ENCODE data around the gene CAP1. TPM values are rescaled to one million over a fixed set of nuclear protein-coding genes. Genes with fewer than 3 reads are reported as not detected.
A peak's percentile ranks its signal among the peaks of the same experiment; 100 is the strongest.

CAP1 gene
- total and polyA plus RNA-seq, 2 of the 13 experiments (the other 11 are each of a cell fraction or from before 2014, with no cell fraction given): 174 to 195 TPM

DNA sequence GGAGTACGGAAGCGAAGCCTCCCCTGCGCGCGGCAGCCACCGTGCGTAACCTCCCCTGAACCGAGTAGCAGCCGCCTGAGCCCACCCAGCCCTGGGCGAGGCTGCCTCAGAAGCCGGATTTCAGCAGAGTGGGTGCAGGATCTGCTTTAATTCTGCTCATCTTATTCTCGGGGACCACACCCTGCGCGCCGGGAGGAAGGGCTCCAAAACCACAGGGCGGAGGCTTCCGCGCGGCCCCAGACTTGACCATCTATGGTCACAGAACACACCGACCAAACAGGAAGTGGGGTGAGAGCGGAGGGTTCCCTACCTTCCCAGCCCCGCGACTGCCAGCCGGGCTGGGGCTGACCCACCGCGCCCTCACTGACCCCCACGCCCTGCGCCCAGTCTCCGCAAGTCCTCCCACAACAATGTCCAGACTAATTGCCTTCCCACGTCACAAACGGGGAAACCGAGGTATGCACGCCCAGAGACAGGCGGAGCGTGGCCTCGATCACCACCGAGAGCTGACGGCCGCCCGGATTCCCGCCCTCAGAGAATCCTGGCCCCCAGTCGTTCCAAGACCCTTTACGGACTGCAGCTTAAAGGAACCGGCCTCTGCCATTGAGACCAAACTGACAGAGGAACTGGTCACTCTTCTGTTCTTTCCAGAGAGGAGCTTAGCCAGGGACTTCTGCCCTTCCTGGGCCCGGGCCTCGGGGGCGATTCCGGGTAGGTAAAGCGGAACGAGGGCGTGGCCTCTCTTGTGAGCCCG lies 595 bp upstream of the CAP1 start (continued):
- peak; percentile 56; the same call in 1 of the 2 replicates for TF ChIP-seq ZNF598 (CRISPR knock-in tag; IDR thresholded peaks at IDR 0.05; ENCODE audit: borderline replicate concordance)
- TF ChIP-seq ZNF230 (CRISPR knock-in tag; IDR thresholded peaks at IDR 0.05): no peak; the same call in 1 of the 2 replicates
- TF ChIP-seq, protein P1, sequence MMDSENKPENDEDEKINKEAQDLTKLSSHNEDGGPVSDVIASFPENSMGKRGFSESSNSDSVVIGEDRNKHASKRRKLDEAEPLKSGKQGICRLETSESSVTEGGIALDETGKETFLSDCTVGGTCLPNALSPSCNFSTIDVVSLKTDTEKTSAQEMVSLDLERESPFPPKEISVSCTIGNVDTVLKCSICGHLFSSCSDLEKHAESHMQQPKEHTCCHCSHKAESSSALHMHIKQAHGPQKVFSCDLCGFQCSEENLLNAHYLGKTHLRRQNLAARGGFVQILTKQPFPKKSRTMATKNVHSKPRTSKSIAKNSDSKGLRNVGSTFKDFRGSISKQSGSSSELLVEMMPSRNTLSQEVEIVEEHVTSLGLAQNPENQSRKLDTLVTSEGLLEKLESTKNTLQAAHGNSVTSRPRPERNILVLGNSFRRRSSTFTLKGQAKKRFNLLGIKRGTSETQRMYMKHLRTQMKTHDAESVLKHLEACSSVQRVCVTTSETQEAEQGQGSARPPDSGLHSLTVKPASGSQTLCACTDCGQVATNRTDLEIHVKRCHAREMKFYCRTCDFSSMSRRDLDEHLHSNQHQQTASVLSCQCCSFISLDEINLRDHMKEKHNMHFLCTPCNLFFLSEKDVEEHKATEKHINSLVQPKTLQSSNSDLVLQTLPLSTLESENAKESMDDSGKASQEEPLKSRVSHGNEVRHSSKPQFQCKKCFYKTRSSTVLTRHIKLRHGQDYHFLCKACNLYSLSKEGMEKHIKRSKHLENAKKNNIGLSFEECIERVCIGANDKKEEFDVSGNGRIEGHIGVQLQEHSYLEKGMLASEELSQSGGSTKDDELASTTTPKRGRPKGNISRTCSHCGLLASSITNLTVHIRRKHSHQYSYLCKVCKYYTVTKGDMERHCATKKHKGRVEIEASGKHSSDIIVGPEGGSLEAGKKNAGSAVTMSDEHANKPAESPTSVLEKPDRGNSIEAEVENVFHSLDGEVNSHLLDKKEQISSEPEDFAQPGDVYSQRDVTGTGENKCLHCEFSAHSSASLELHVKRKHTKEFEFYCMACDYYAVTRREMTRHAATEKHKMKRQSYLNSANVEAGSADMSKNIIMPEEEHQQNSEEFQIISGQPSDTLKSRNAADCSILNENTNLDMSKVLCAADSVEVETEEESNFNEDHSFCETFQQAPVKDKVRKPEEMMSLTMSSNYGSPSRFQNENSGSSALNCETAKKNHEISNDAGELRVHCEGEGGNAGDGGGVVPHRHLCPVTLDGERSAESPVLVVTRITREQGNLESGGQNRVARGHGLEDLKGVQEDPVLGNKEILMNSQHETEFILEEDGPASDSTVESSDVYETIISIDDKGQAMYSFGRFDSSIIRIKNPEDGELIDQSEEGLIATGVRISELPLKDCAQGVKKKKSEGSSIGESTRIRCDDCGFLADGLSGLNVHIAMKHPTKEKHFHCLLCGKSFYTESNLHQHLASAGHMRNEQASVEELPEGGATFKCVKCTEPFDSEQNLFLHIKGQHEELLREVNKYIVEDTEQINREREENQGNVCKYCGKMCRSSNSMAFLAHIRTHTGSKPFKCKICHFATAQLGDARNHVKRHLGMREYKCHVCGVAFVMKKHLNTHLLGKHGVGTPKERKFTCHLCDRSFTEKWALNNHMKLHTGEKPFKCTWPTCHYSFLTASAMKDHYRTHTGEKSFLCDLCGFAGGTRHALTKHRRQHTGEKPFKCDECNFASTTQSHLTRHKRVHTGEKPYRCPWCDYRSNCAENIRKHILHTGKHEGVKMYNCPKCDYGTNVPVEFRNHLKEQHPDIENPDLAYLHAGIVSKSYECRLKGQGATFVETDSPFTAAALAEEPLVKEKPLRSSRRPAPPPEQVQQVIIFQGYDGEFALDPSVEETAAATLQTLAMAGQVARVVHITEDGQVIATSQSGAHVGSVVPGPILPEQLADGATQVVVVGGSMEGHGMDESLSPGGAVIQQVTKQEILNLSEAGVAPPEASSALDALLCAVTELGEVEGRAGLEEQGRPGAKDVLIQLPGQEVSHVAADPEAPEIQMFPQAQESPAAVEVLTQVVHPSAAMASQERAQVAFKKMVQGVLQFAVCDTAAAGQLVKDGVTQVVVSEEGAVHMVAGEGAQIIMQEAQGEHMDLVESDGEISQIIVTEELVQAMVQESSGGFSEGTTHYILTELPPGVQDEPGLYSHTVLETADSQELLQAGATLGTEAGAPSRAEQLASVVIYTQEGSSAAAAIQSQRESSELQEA (CRISPR knock-in tag; IDR thresholded peaks at IDR 0.05; ENCODE audit: not compliant biosample characterization): no peak
- TF ChIP-seq ELF4 (CRISPR knock-in tag; IDR thresholded peaks at IDR 0.05; ENCODE audit: borderline replicate concordance): peak; percentile 57; the same call in 1 of the 2 replicates
- TF ChIP-seq, protein P2, sequence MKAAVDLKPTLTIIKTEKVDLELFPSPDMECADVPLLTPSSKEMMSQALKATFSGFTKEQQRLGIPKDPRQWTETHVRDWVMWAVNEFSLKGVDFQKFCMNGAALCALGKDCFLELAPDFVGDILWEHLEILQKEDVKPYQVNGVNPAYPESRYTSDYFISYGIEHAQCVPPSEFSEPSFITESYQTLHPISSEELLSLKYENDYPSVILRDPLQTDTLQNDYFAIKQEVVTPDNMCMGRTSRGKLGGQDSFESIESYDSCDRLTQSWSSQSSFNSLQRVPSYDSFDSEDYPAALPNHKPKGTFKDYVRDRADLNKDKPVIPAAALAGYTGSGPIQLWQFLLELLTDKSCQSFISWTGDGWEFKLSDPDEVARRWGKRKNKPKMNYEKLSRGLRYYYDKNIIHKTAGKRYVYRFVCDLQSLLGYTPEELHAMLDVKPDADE (CRISPR knock-in tag; IDR thresholded peaks at IDR 0.05): 0 out of 2 replicates have a peak, but pooled peaks have one; percentile 38
- TF ChIP-seq ZMYM2 (CRISPR knock-in tag; IDR thresholded peaks at IDR 0.05): no peak
- no peak for TF ChIP-seq SP1 (IDR thresholded peaks at IDR 0.05)
- TF ChIP-seq SP1 (CRISPR knock-in tag; IDR thresholded peaks at IDR 0.05): no peak
- TF ChIP-seq GTF2F1 (IDR thresholded peaks at IDR 0.05; ENCODE audit: low read length): no peak
- no peak for TF ChIP-seq ZNF354B (CRISPR knock-in tag; IDR thresholded peaks at IDR 0.05)
- TF ChIP-seq ZNF781 (CRISPR knock-in tag; IDR thresholded peaks at IDR 0.05; ENCODE audit: borderline replicate concordance, not compliant biosample characterization): no peak
- TF ChIP-seq NFIC (IDR thresholded peaks at IDR 0.05; ENCODE audit: low read length): no peak
- no peak for TF ChIP-seq AKAP8 (CRISPR knock-in tag; IDR thresholded peaks at IDR 0.05)
- peak; percentile 49 for TF ChIP-seq ZNF451 (CRISPR knock-in tag; IDR thresholded peaks at IDR 0.05)
- no peak for TF ChIP-seq RFXAP (CRISPR knock-in tag; IDR thresholded peaks at IDR 0.05; ENCODE audit: borderline replicate concordance)
- no peak for TF ChIP-seq ZKSCAN5 (CRISPR knock-in tag; IDR thresholded peaks at IDR 0.05)
- TF ChIP-seq ZNF224 (CRISPR knock-in tag; IDR thresholded peaks at IDR 0.05): 0 out of 2 replicates have a peak, but pooled peaks have one; percentile 51
- TF ChIP-seq ZMAT3 (CRISPR knock-in tag; conservative IDR thresholded peaks at IDR 0.05): peak; percentile 62; the same call in 1 of the 2 replicates
- TF ChIP-seq ZNF530 (CRISPR knock-in tag; IDR thresholded peaks at IDR 0.05; ENCODE audit: low read depth): no peak
